ENCODE measurements around the gene MGLL. TPM values are rescaled to one million over a fixed set of nuclear protein-coding genes. Genes with fewer than 3 reads are reported as not detected.

MGLL gene
- total and polyA plus RNA-seq, 9 of the 15 experiments (the other 6 are each of a cell fraction or from before 2014, with no cell fraction given) = 0.12 to 0.32 (median 0.18) TPM; not detected in 6

GRCh38 chr3:127840671-127841070 is 18.4 kb upstream of the MGLL start (continued):
- TF ChIP-seq CREB3 (tag; conservative IDR thresholded peaks at IDR 0.05; ENCODE audit: low read depth) (no peak), CGGBP1 (CRISPR knock-in tag; IDR thresholded peaks at IDR 0.05) (no peak), TEAD1 (CRISPR knock-in tag; IDR thresholded peaks at IDR 0.05) (no peak), ZNF143 (CRISPR knock-in tag; IDR thresholded peaks at IDR 0.05) (no peak), ESRRA (IDR thresholded peaks at IDR 0.05; ENCODE audit: borderline replicate concordance, low read depth) (no peak), CREB3L1 (IDR thresholded peaks at IDR 0.05; ENCODE audit: borderline replicate concordance, low read depth) (no peak), ZBTB2 (IDR thresholded peaks at IDR 0.05) (no peak)
